HepG2 (cell line): Measurements from ENCODE around the gene XPO1. TPM values are rescaled to one million over a fixed set of nuclear protein-coding genes. Genes with fewer than 3 reads are reported as not detected.

Source experiments
- BCL6 ChIP-seq: IDR thresholded peaks from 2 replicates; pipeline ENCODE4 v1.6.1; 2016; ENCODE audit warnings: missing genetic modification reagents, missing compliant biosample characterization
- CREB3 ChIP-seq: sonication (generic); formaldehyde crosslinking; IDR thresholded peaks from 2 replicates; pipeline ENCODE4 v1.5.0; 2020; ENCODE audit warnings: missing genetic modification reagents
- DMAP1 ChIP-seq: IDR thresholded peaks from 2 replicates; pipeline ENCODE4 v1.6.1; 2016
- HNRNPK ChIP-seq: fragments of 200-400 bp; formaldehyde crosslinking; IDR thresholded peaks from 2 replicates; pipeline ENCODE4 v1.6.1; 2018; ENCODE audit warnings: low read length, low read depth, moderate library complexity, mild to moderate bottlenecking; ENCODE audit not compliant: poor library complexity, severe bottlenecking
- NFIC ChIP-seq: IDR thresholded peaks from 2 replicates; pipeline ENCODE4 v1.6.1; 2012; ENCODE audit warnings: mild to moderate bottlenecking, low read length, inconsistent platforms
- RBFOX2 ChIP-seq: fragments of 200-400 bp; formaldehyde crosslinking; IDR thresholded peaks from 2 replicates; pipeline ENCODE4 v1.6.1; 2017; ENCODE audit warnings: low read depth, mild to moderate bottlenecking, low read length
- SMAD3 ChIP-seq: sonication (generic); formaldehyde crosslinking; IDR thresholded peaks from 2 replicates; pipeline ENCODE4 v1.4.0; 2020; ENCODE audit warnings: missing genetic modification reagents
- SMAD9 ChIP-seq: sonication (generic); formaldehyde crosslinking; IDR thresholded peaks from 2 replicates; pipeline ENCODE4 v1.5.1; 2020; ENCODE audit warnings: mild to moderate bottlenecking, missing genetic modification reagents
- WIZ ChIP-seq: sonication (generic); formaldehyde crosslinking; IDR thresholded peaks from 2 replicates; pipeline ENCODE4 v1.5.1; 2020; ENCODE audit warnings: mild to moderate bottlenecking, missing genetic modification reagents
- ZBTB49 ChIP-seq: sonication (generic); formaldehyde crosslinking; IDR thresholded peaks from 2 replicates; pipeline ENCODE4 v1.4.0; 2020; ENCODE audit warnings: missing genetic modification reagents, borderline replicate concordance
- ZFP37 ChIP-seq: sonication (generic); formaldehyde crosslinking; IDR thresholded peaks from 2 replicates; pipeline ENCODE4 v1.4.0; 2020; ENCODE audit warnings: missing genetic modification reagents, borderline replicate concordance
- ZKSCAN8 ChIP-seq: IDR thresholded peaks from 2 replicates; pipeline ENCODE4 v1.6.1; 2016; ENCODE audit warnings: borderline replicate concordance, missing genetic modification reagents, missing compliant biosample characterization
- ZNF20 ChIP-seq: sonication (generic); formaldehyde crosslinking; IDR thresholded peaks from 2 replicates; pipeline ENCODE4 v1.4.0; 2020; ENCODE audit warnings: mild to moderate bottlenecking, moderate library complexity, missing genetic modification reagents
- ZNF260 ChIP-seq: sonication (generic); formaldehyde crosslinking; IDR thresholded peaks from 2 replicates; pipeline ENCODE4 v1.4.0; 2020; ENCODE audit warnings: missing genetic modification reagents, low read depth, mild to moderate bottlenecking, borderline replicate concordance
- ZNF292 ChIP-seq: sonication (generic); formaldehyde crosslinking; IDR thresholded peaks from 2 replicates; pipeline ENCODE4 v1.8.1; 2022; ENCODE audit warnings: mild to moderate bottlenecking, low read depth, missing genetic modification reagents, borderline replicate concordance
- ZNF317 ChIP-seq: sonication (generic); formaldehyde crosslinking; IDR thresholded peaks from 2 replicates; pipeline ENCODE4 v1.5.0; 2020; ENCODE audit warnings: mild to moderate bottlenecking, missing genetic modification reagents
- ZNF337 ChIP-seq: sonication (generic); formaldehyde crosslinking; IDR thresholded peaks from 2 replicates; pipeline ENCODE4 v1.5.1; 2020; ENCODE audit warnings: missing genetic modification reagents, low read depth, mild to moderate bottlenecking, borderline replicate concordance
- ZNF33A ChIP-seq: sonication (generic); formaldehyde crosslinking; IDR thresholded peaks from 2 replicates; pipeline ENCODE4 v1.5.1; 2020; ENCODE audit warnings: missing genetic modification reagents, mild to moderate bottlenecking, moderate library complexity, borderline replicate concordance
- ZNF34 ChIP-seq: sonication (generic); formaldehyde crosslinking; IDR thresholded peaks from 2 replicates; pipeline ENCODE4 v1.4.0; 2020; ENCODE audit warnings: mild to moderate bottlenecking, missing genetic modification reagents, borderline replicate concordance
- ZNF362 ChIP-seq: sonication (generic); formaldehyde crosslinking; IDR thresholded peaks from 2 replicates; pipeline ENCODE4 v1.4.0; 2020; ENCODE audit warnings: missing genetic modification reagents, mild to moderate bottlenecking, borderline replicate concordance
- ZNF550 ChIP-seq: sonication (generic); formaldehyde crosslinking; IDR thresholded peaks from 2 replicates; pipeline ENCODE4 v1.4.0; 2020; ENCODE audit warnings: mild to moderate bottlenecking, missing genetic modification reagents, borderline replicate concordance
- ZNF552 ChIP-seq: sonication (generic); formaldehyde crosslinking; IDR thresholded peaks from 2 replicates; pipeline ENCODE4 v1.9.0; 2022; ENCODE audit warnings: missing genetic modification reagents, mild to moderate bottlenecking, borderline replicate concordance
- ZNF777 ChIP-seq: sonication (generic); formaldehyde crosslinking; IDR thresholded peaks from 2 replicates; pipeline ENCODE4 v1.4.0; 2020; ENCODE audit warnings: missing genetic modification reagents
- polyA plus RNA-seq, 8 experiments: library from polyadenylated mRNA; depleted of rRNA in 3 of 8; stranded (reverse) in 7 of 8; unstranded in 1 of 8; fragments of >200 nt; fragmentation: Illumina TruSeq in 4 of 8; extraction: Trizol in 4 of 8; gene quantifications; 2 replicates each; pipeline versions ENCODE4 v1.2.1 to v1.2.3, GENCODE V29; 2011 to 2016; ENCODE audit warnings: low read depth in 4 of 8, missing spikeins in 1 of 8, mixed read lengths in 1 of 8; ENCODE audit not compliant: insufficient read depth in 1 of 8
- total RNA-seq, 5 experiments: library from RNA; depleted of rRNA; stranded (reverse); fragments of >200 nt; fragmentation: Illumina TruSeq; extraction: Trizol; gene quantifications; 2 replicates each; pipeline ENCODE4 v1.2.3, GENCODE V29; 2016; ENCODE audit warnings: low read depth in 1 of 5
- TF ChIP-seq, protein P1 (sequence below): sonication (generic); formaldehyde crosslinking; IDR thresholded peaks from 2 replicates; pipeline ENCODE4 v1.9.0; 2022; ENCODE audit warnings: low read depth, missing genetic modification reagents

XPO1 gene
- total and polyA plus RNA-seq, 2 of the 13 experiments (the other 11 are each of a cell fraction or from before 2014, with no cell fraction given): 67.4 to 212 TPM

GRCh38 chr2:61470122-61470951 is 67.8 kb downstream of the XPO1 start (continued):
- no peak for TF ChIP-seq NFIC
- TF ChIP-seq SMAD9: no peak
- no peak for TF ChIP-seq ZNF33A (CRISPR knock-in tag)
- peak; percentile 11; the same call in 1 of the 2 replicates for TF ChIP-seq ZNF292 (CRISPR knock-in tag)
- TF ChIP-seq ZNF552 (CRISPR knock-in tag): no peak
- no peak for TF ChIP-seq ZNF34 (CRISPR knock-in tag)
- no peak for TF ChIP-seq ZBTB49 (CRISPR knock-in tag)
- no peak for TF ChIP-seq ZNF20
- TF ChIP-seq ZNF362 (CRISPR knock-in tag): no peak
- TF ChIP-seq, protein P1, sequence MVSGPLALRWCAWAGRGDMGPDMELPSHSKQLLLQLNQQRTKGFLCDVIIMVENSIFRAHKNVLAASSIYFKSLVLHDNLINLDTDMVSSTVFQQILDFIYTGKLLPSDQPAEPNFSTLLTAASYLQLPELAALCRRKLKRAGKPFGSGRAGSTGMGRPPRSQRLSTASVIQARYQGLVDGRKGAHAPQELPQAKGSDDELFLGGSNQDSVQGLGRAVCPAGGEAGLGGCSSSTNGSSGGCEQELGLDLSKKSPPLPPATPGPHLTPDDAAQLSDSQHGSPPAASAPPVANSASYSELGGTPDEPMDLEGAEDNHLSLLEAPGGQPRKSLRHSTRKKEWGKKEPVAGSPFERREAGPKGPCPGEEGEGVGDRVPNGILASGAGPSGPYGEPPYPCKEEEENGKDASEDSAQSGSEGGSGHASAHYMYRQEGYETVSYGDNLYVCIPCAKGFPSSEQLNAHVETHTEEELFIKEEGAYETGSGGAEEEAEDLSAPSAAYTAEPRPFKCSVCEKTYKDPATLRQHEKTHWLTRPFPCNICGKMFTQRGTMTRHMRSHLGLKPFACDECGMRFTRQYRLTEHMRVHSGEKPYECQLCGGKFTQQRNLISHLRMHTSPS: no peak
- no peak for TF ChIP-seq SMAD3 (CRISPR knock-in tag)
- TF ChIP-seq ZNF260 (CRISPR knock-in tag): no peak
- TF ChIP-seq ZNF550 (CRISPR knock-in tag): no peak
- TF ChIP-seq RBFOX2: peak; percentile 72
- TF ChIP-seq WIZ (CRISPR knock-in tag): no peak
- no peak for TF ChIP-seq ZNF337 (CRISPR knock-in tag)
- no peak for TF ChIP-seq CREB3 (CRISPR knock-in tag)
- TF ChIP-seq ZKSCAN8 (CRISPR knock-in tag): no peak
- no peak for TF ChIP-seq ZNF317 (CRISPR knock-in tag)
- no peak for TF ChIP-seq DMAP1 (CRISPR knock-in tag)
- TF ChIP-seq HNRNPK: no peak
- 0 out of 2 replicates have a peak, but pooled peaks have one; percentile 33 for TF ChIP-seq ZNF777 (CRISPR knock-in tag)
- TF ChIP-seq ZFP37 (CRISPR knock-in tag): no peak; the same call in 1 of the 2 replicates
- no peak for TF ChIP-seq BCL6 (CRISPR knock-in tag)
